Panc1 (cell line): ENCODE results near the gene CNIH1. TPM values are rescaled to one million over a fixed set of nuclear protein-coding genes. Genes with fewer than 3 reads are reported as not detected.

ENCODE experiments used
- ATAC-seq: fragments of 200-7000 bp; cut with Tn5 transposase; 2 replicates; pipeline ENCODE4 v1.9.1; 2020; ENCODE audit warnings: mild to moderate bottlenecking, moderate library complexity
- BruUV-seq: library from RNA; stranded (reverse); fragments of 400-500 nt; replicated peaks from 2 replicates; lab custom pipeline; 2021; lab: Mats Ljungman, UMichigan
- CTCF ChIA-PET: fragments of 300-600 bp; sonication (Branson Sonifier 250); formaldehyde crosslinking; loops from one replicate; lab custom pipeline; 2022; ENCODE audit warnings: antibody characterized with exemption; lab: Charles Lee
- POLR2A ChIA-PET: fragments of 300-600 bp; sonication (Branson Sonifier 250); formaldehyde crosslinking; loops from one replicate; lab custom pipeline; 2022; ENCODE audit warnings: antibody characterized with exemption; lab: Charles Lee
- DNase-seq: peaks from one replicate; pipeline ENCODE4 v3.0.0-alpha.2; 2010; ENCODE audit warnings: low read depth, low spot score
- H3K27ac ChIP-seq: 2 replicates; pipeline ENCODE4 v1.5.1; 2011; ENCODE audit warnings: mild to moderate bottlenecking, low read length, inconsistent platforms
- H3K27me3 ChIP-seq: fragments of 200-500 bp; sonication (Bioruptor generic); 2 replicates; pipeline ENCODE4 v1.6.0; 2014; ENCODE audit warnings: low read length, inconsistent platforms; ENCODE audit not compliant: control insufficient read depth, insufficient read depth
- H3K36me3 ChIP-seq: fragments of 200-500 bp; sonication (Bioruptor generic); 2 replicates; pipeline ENCODE4 v1.5.1; 2014; ENCODE audit warnings: inconsistent platforms, mild to moderate bottlenecking, low read length, moderate library complexity; ENCODE audit not compliant: control insufficient read depth, insufficient read depth
- H3K4me1 ChIP-seq: 2 replicates; pipeline ENCODE4 v1.5.1; 2011; ENCODE audit warnings: inconsistent platforms, mild to moderate bottlenecking, low read length, moderate library complexity; ENCODE audit not compliant: control insufficient read depth, insufficient read depth
- H3K4me3 ChIP-seq, 2 experiments: 2 replicates each; pipeline ENCODE4 v1.5.1; 2011 to 2012; ENCODE audit warnings: low read depth in 2 of 2, low read length in 2 of 2, mild to moderate bottlenecking in 2 of 2, inconsistent platforms in 1 of 2, moderate library complexity in 1 of 2
- H3K9me3 ChIP-seq: fragments of 200-500 bp; sonication (Bioruptor generic); 2 replicates; pipeline ENCODE4 v1.5.1; 2014; ENCODE audit warnings: low read depth, mild to moderate bottlenecking, inconsistent platforms, low read length, moderate library complexity; ENCODE audit not compliant: control insufficient read depth, insufficient read depth
- CTCF ChIP-seq: fragments of 450-650 bp; IDR thresholded peaks from 2 replicates; pipeline ENCODE4 v1.5.1; 2017; ENCODE audit warnings: mild to moderate bottlenecking
- POLR2AphosphoS5 ChIP-seq: IDR thresholded peaks from 2 replicates; pipeline ENCODE4 v1.6.1; 2012; ENCODE audit warnings: mild to moderate bottlenecking, low read depth, low read length, moderate library complexity
- SIN3A ChIP-seq: IDR thresholded peaks from 2 replicates; pipeline ENCODE4 v1.6.1; 2012; ENCODE audit warnings: low read depth, mild to moderate bottlenecking, low read length, moderate library complexity, borderline replicate concordance; ENCODE audit not compliant: insufficient read depth
- TCF7L2 ChIP-seq: IDR thresholded peaks from 2 replicates; pipeline ENCODE4 v1.6.1; 2011; ENCODE audit warnings: mild to moderate bottlenecking, low read depth, low read length, inconsistent platforms
- in situ Hi-C: cut with HindIII; loops from 2 replicates; pipeline ENCODE4 v1.10.0; 2016; ENCODE audit warnings: low sequenced_read_pairs, low pct_unique_long_range_greater_than_20kb
- intact Hi-C: fragments of 100-400 bp; cut with micrococcal nuclease; formaldehyde crosslinking; loops from one replicate; pipeline ENCODE4 v1.10.0; 2022; ENCODE audit not compliant: unreplicated experiment
- total RNA-seq: library from RNA; stranded (reverse); gene quantifications from one replicate; pipeline ENCODE4 v1.2.1, GENCODE V29; 2021; ENCODE audit not compliant: unreplicated experiment
- TF ChIP-seq, protein P1 (sequence below), 2 experiments: IDR thresholded peaks; 2 replicates each; pipeline ENCODE4 v1.6.1; 2011 to 2012; ENCODE audit warnings: low read depth in 2 of 2, control low read depth in 1 of 2, low read length in 1 of 2, mild to moderate bottlenecking in 1 of 2, moderate library complexity in 1 of 2; ENCODE audit not compliant: insufficient read depth in 1 of 2

CNIH1 gene
- total RNA-seq, 1 experiment from 2014 or later, result 83.7 TPM

DNA sequence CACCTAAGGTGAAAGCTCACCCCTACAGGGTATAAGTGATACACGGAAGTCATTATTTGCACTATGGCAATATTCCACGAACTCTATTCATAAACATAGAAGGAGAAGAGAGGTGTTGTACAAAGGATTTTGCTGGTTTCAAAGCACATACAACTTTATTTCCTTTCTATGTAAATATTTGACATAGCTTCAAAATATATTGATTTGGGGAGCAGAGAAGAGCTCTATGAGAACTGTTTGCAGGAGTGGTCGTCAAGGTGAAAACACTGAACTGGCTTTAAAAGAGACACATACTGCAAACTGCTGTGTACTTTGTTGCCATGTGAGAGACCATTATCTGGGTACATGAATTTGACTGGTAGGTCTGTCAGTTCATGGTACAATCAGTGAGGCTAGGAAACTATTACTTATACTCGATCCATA is 16.7 kb downstream of the CNIH1 start:
- ChIA-PET POLR2A (interaction anchor here (0.7 kb wide), 1 partner anchor 967 kb away, joined by 4 read pairs; no protein-coding TSS in a partner anchor), CTCF (no interaction called here)
- DNase-seq (no peak), ATAC-seq (no peak)
- peaks cover 13% of the 10 kb centered on the region for H3K36me3 ChIP-seq
- no peaks in the 10 kb centered on the region for H3K9me3 ChIP-seq
- TF ChIP-seq, protein P1, sequence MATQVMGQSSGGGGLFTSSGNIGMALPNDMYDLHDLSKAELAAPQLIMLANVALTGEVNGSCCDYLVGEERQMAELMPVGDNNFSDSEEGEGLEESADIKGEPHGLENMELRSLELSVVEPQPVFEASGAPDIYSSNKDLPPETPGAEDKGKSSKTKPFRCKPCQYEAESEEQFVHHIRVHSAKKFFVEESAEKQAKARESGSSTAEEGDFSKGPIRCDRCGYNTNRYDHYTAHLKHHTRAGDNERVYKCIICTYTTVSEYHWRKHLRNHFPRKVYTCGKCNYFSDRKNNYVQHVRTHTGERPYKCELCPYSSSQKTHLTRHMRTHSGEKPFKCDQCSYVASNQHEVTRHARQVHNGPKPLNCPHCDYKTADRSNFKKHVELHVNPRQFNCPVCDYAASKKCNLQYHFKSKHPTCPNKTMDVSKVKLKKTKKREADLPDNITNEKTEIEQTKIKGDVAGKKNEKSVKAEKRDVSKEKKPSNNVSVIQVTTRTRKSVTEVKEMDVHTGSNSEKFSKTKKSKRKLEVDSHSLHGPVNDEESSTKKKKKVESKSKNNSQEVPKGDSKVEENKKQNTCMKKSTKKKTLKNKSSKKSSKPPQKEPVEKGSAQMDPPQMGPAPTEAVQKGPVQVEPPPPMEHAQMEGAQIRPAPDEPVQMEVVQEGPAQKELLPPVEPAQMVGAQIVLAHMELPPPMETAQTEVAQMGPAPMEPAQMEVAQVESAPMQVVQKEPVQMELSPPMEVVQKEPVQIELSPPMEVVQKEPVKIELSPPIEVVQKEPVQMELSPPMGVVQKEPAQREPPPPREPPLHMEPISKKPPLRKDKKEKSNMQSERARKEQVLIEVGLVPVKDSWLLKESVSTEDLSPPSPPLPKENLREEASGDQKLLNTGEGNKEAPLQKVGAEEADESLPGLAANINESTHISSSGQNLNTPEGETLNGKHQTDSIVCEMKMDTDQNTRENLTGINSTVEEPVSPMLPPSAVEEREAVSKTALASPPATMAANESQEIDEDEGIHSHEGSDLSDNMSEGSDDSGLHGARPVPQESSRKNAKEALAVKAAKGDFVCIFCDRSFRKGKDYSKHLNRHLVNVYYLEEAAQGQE (IDR thresholded peaks at IDR 0.05; ENCODE audit: insufficient read depth in 1 of 2, low read depth in 2 of 2, low read length in 1 of 2), result no peak
- TF ChIP-seq SIN3A, result no peak
- no peak for TF ChIP-seq CTCF
- TF ChIP-seq POLR2AphosphoS5, result no peak
- TF ChIP-seq TCF7L2, result no peak
- H3K27me3 ChIP-seq, result no peaks in the 10 kb centered on the region
- BruUV-seq, result no TSS peak
- H3K4me3 ChIP-seq, result no peak overlapping the region
- no peaks in the 10 kb centered on the region for H3K4me1 ChIP-seq
- in situ Hi-C loops, result no loop called here
- H3K27ac ChIP-seq, result no peak overlapping the region
- intact Hi-C loops, result loop anchor here (5.0 kb wide), 1 partner anchor 57 kb away; no protein-coding TSS in a partner anchor

- Histone ChIP-seq H3K27ac (no peak overlapping the region), H3K4me3 (no peak overlapping the region), H3K27me3 (no peaks in the 10 kb centered on the region), H3K4me1 (no peaks in the 10 kb centered on the region), H3K36me3 (peaks cover 11% of the 10 kb centered on the region), H3K9me3 (no peaks in the 10 kb centered on the region)
- in situ Hi-C loops, result no loop called here
- CTCF ChIA-PET, result interaction anchor here (0.9 kb wide), 1 partner anchor 11 kb away, joined by 3 read pairs; no protein-coding TSS in a partner anchor
- ATAC-seq, result no peak
- intact Hi-C loops, result loop anchor here (5.0 kb wide), 1 partner anchor 57 kb away; no protein-coding TSS in a partner anchor
- POLR2A ChIA-PET, result no interaction called here
- TF ChIP-seq SIN3A (no peak), POLR2AphosphoS5 (no peak), CTCF (no peak), TCF7L2 (no peak)
- TF ChIP-seq, protein P1 (IDR thresholded peaks at IDR 0.05; ENCODE audit: insufficient read depth in 1 of 2, low read depth in 2 of 2, low read length in 1 of 2), result no peak
- no peak for DNase-seq
- BruUV-seq, result no TSS peak
Observed at GRCh38 chr14:54423991-54424390, 17.2 kb downstream of the CNIH1 start.
